H1 (cell line): ENCODE measurements around the gene PDXP. TPM values are rescaled to one million over a fixed set of nuclear protein-coding genes. Genes with fewer than 3 reads are reported as not detected.

Source experiments
- CTCF ChIA-PET: fragments of 300-600 bp; sonication (Branson Sonifier 250); formaldehyde crosslinking; loops from one replicate; lab custom pipeline; 2021; ENCODE audit not compliant: partially characterized antibody; lab: Charles Lee
- POLR2A ChIA-PET: fragments of 300-600 bp; sonication (Branson Sonifier 250); formaldehyde crosslinking; loops from one replicate; lab custom pipeline; 2021; ENCODE audit warnings: inconsistent platforms; ENCODE audit not compliant: partially characterized antibody; lab: Charles Lee
- DNase-seq, 2 experiments: peaks; one replicate each; pipeline versions ENCODE4 v3.0.0 to v3.0.0-alpha.2; 2010 to 2022; ENCODE audit warnings: low spot score in 2 of 2, low read depth in 1 of 2, mixed read lengths in 1 of 2
- FAIRE-seq: peaks from 2 replicates; lab custom pipeline; 2011; peaks lifted over from hg19 to GRCh38; lab: Jason Lieb, UNC
- H2AFZ ChIP-seq: 2 replicates; pipeline ENCODE4 v1.8.1; 2012; ENCODE audit warnings: low read length, inconsistent platforms
- H2AK5ac ChIP-seq: 2 replicates; pipeline ENCODE4 v1.6.1; 2013; ENCODE audit warnings: low read depth, low read length
- H2BK120ac ChIP-seq: replicated peaks from 2 replicates; pipeline ENCODE3; 2013; ENCODE audit warnings: low read depth, low read length, inconsistent platforms
- H2BK12ac ChIP-seq: 2 replicates; pipeline ENCODE4 v1.6.1; 2013; ENCODE audit warnings: low read depth, low read length
- H2BK15ac ChIP-seq: 2 replicates; pipeline ENCODE4 v1.6.1; 2013; ENCODE audit warnings: low read length
- H2BK20ac ChIP-seq: 2 replicates; pipeline ENCODE4 v1.6.1; 2013; ENCODE audit warnings: low read length
- H2BK5ac ChIP-seq: 2 replicates; pipeline ENCODE4 v1.6.1; 2013; ENCODE audit warnings: low read depth, low read length
- H3K14ac ChIP-seq: 2 replicates; pipeline ENCODE4 v1.6.1; 2013; ENCODE audit warnings: inconsistent platforms; ENCODE audit not compliant: insufficient read length
- H3K18ac ChIP-seq: 2 replicates; pipeline ENCODE4 v1.6.1; 2013; ENCODE audit warnings: low read length; ENCODE audit errors: extremely low read depth
- H3K23ac ChIP-seq: 2 replicates; pipeline ENCODE4 v1.6.1; 2013; ENCODE audit warnings: inconsistent platforms; ENCODE audit not compliant: insufficient read length
- H3K23me2 ChIP-seq: 2 replicates; pipeline ENCODE4 v1.6.1; 2013; ENCODE audit warnings: low read depth, low read length
- H3K27ac ChIP-seq: 2 replicates; pipeline ENCODE4 v1.6.1; 2011; ENCODE audit warnings: low read depth, low read length, inconsistent platforms
- H3K27me3 ChIP-seq, 4 experiments: replicated peaks in 1 of 4; 1 replicate in 1 of 4; 2 replicates in 3 of 4; pipeline versions ENCODE4 v1.6.1 to v1.8.1; 2011 to 2013; ENCODE audit warnings: low read length in 3 of 4, mild to moderate bottlenecking in 3 of 4, inconsistent platforms in 2 of 4, mixed read lengths in 2 of 4, moderate library complexity in 1 of 4; ENCODE audit not compliant: control insufficient read depth in 3 of 4, insufficient read depth in 3 of 4; ENCODE audit errors: extremely low read depth in 1 of 4
- H3K36me3 ChIP-seq, 4 experiments: 2 replicates each; pipeline versions ENCODE4 v1.6.1 to v1.8.1; 2011 to 2013; ENCODE audit warnings: mild to moderate bottlenecking in 4 of 4, low read length in 3 of 4, moderate library complexity in 2 of 4, control low read depth in 1 of 4, inconsistent platforms in 1 of 4; ENCODE audit not compliant: insufficient read depth in 4 of 4, control insufficient read depth in 2 of 4
- H3K4ac ChIP-seq: replicated peaks from 2 replicates; pipeline ENCODE3; 2013; ENCODE audit warnings: low read length, low read depth, mixed read lengths, inconsistent platforms; ENCODE audit not compliant: insufficient read length
- H3K4me1 ChIP-seq, 4 experiments: replicated peaks in 1 of 4; 1 replicate in 1 of 4; 2 replicates in 3 of 4; pipeline versions ENCODE4 v1.6.1 to v1.8.1; 2011 to 2013; ENCODE audit warnings: low read length in 3 of 4, inconsistent platforms in 2 of 4, mixed read lengths in 1 of 4; ENCODE audit not compliant: insufficient read depth in 4 of 4, control insufficient read depth in 3 of 4
- H3K4me2 ChIP-seq, 2 experiments: 2 replicates each; pipeline versions ENCODE4 v1.6.1 to v1.8.1; 2011 to 2013; ENCODE audit warnings: low read depth in 2 of 2, low read length in 2 of 2, control low read depth in 1 of 2, inconsistent platforms in 1 of 2, mild to moderate bottlenecking in 1 of 2; ENCODE audit not compliant: insufficient read depth in 1 of 2
- H3K4me3 ChIP-seq, 4 experiments: fragments of 200-600, 300-600 bp in 1 of 4; sonication (generic), shearing (Covaris generic), sonication (Bioruptor Twin) in 1 of 4; 2 replicates each; pipeline versions ENCODE4 v1.5.1 to v1.8.1; 2011 to 2016; ENCODE audit warnings: low read length in 4 of 4, low read depth in 3 of 4, control low read depth in 2 of 4, inconsistent platforms in 2 of 4, mild to moderate bottlenecking in 2 of 4, mixed read lengths in 1 of 4, moderate library complexity in 1 of 4; ENCODE audit not compliant: insufficient read depth in 2 of 4; ENCODE audit errors: extremely low read depth in 1 of 4
- H3K56ac ChIP-seq: replicated peaks from 2 replicates; pipeline ENCODE3; 2013; ENCODE audit warnings: low read depth, mild to moderate bottlenecking, mixed read lengths, low read length, inconsistent platforms; ENCODE audit not compliant: insufficient read length
- H3K79me1 ChIP-seq: 2 replicates; pipeline ENCODE4 v1.6.1; 2013; ENCODE audit warnings: low read depth, low read length, control low read depth
- H3K79me2 ChIP-seq, 2 experiments: 2 replicates each; pipeline versions ENCODE4 v1.6.1 to v1.8.1; 2012 to 2013; ENCODE audit warnings: low read length in 2 of 2, mild to moderate bottlenecking in 2 of 2, inconsistent platforms in 1 of 2; ENCODE audit not compliant: insufficient read depth in 2 of 2, control insufficient read depth in 1 of 2
- H3K9ac ChIP-seq, 4 experiments: replicated peaks in 1 of 4; 1 replicate in 1 of 4; 2 replicates in 3 of 4; pipeline versions ENCODE4 v1.6.1 to v1.8.1; 2011 to 2013; ENCODE audit warnings: low read depth in 3 of 4, low read length in 3 of 4, control low read depth in 2 of 4, mild to moderate bottlenecking in 2 of 4, moderate library complexity in 2 of 4, inconsistent platforms in 1 of 4; ENCODE audit errors: extremely low read depth in 1 of 4
- H3K9me3 ChIP-seq, 2 experiments: 2 replicates each; pipeline versions ENCODE4 v1.6.1 to v1.8.1; 2012 to 2013; ENCODE audit warnings: mild to moderate bottlenecking in 2 of 2, moderate library complexity in 2 of 2, control low read depth in 1 of 2, inconsistent platforms in 1 of 2, low read depth in 1 of 2, low read length in 1 of 2, mixed read lengths in 1 of 2; ENCODE audit not compliant: insufficient read depth in 2 of 2
- H4K20me1 ChIP-seq, 2 experiments: replicated peaks in 1 of 2; 2 replicates each; pipeline versions ENCODE3 to v1.8.1; 2011 to 2013; ENCODE audit warnings: inconsistent platforms in 2 of 2, low read length in 2 of 2, mild to moderate bottlenecking in 1 of 2; ENCODE audit not compliant: insufficient read depth in 2 of 2, control insufficient read depth in 1 of 2
- H4K5ac ChIP-seq: 2 replicates; pipeline ENCODE4 v1.6.1; 2013; ENCODE audit warnings: low read length, low read depth, mixed read lengths, inconsistent platforms; ENCODE audit not compliant: insufficient read length
- H4K8ac ChIP-seq: 2 replicates; pipeline ENCODE4 v1.8.0; 2013; ENCODE audit warnings: mild to moderate bottlenecking, moderate library complexity, low read length, inconsistent platforms; ENCODE audit not compliant: insufficient read depth; ENCODE audit errors: extremely low read depth
- H4K91ac ChIP-seq: replicated peaks from 2 replicates; pipeline ENCODE3; 2013; ENCODE audit warnings: low read length, mixed read lengths, inconsistent platforms; ENCODE audit not compliant: insufficient read length
- CTBP2 ChIP-seq: IDR thresholded peaks from 2 replicates; pipeline ENCODE4 v1.7.0; 2011; ENCODE audit warnings: borderline replicate concordance, mild to moderate bottlenecking, moderate library complexity, mixed read lengths, low read length; ENCODE audit not compliant: insufficient read depth, insufficient read length
- E2F6 ChIP-seq: IDR thresholded peaks from 2 replicates; pipeline ENCODE4 v1.6.1; 2012; ENCODE audit warnings: inconsistent platforms
- WGBS, 2 experiments: shearing (Covaris generic) in 1 of 2; methylation state at CpG; one replicate each; pipeline versions ENCODE4 v1.1.6 to v1.1.7; 2013 to 2015; ENCODE audit warnings: low lambda C conversion rate in 2 of 2, mixed read lengths in 2 of 2, inconsistent platforms in 1 of 2, low coverage in 1 of 2, missing lambda C conversion rate in 1 of 2; ENCODE audit not compliant: insufficient replicate concordance in 2 of 2, insufficient coverage in 1 of 2, insufficient read length in 1 of 2; ENCODE audit errors: extremely low coverage in 1 of 2, missing lambda C conversion rate in 1 of 2; 5-methylcytosine and 5-hydroxymethylcytosine counted together
- polyA plus RNA-seq, 7 experiments: library from polyadenylated mRNA; depleted of rRNA in 3 of 7; stranded (reverse) in 5 of 7; unstranded in 2 of 7; fragments of >200 nt in 5 of 7; fragments of 200-250 nt in 2 of 7; gene quantifications; 1 replicate in 5 of 7; 2 replicates in 1 of 7; 4 replicates in 1 of 7; pipeline versions ENCODE4 v1.2.1 to v1.2.3, GENCODE V29; 2011 to 2013; ENCODE audit warnings: missing spikeins in 2 of 7, mixed read lengths in 2 of 7
- total RNA-seq: library from RNA; stranded (reverse); fragmentation: NEBNext Ultra II Directional; extraction: Animal tissue kit (Norgen Biotek cat#: 25700); gene quantifications from 2 replicates; pipeline ENCODE4 v1.2.1, GENCODE V29; 2021

The PDXP gene
- total and polyA plus RNA-seq, 2 of the 8 experiments (the other 6 are each of a cell fraction or from before 2014, with no cell fraction given) = 36.6 to 67.7 TPM

- 87% methylated on average over 5 of the region's 7 CpGs; no CpG with 5 or more reads in 1 of the 2 experiments for WGBS, 2 experiments
Observed at GRCh38 chr22:37619991-37620390, 38.5 kb upstream of the PDXP start.

More at GRCh38 chr22:37619991-37620390, 38.5 kb upstream of the PDXP start:
- H2AFZ ChIP-seq = no peak overlapping the region
- peaks cover 0 to 6% of the 10 kb centered on the region in 2 experiments for H4K20me1 ChIP-seq
- peaks cover 0 to 3% (median 0%) of the 10 kb centered on the region in 4 experiments; a peak in 3 of 7 replicates for H3K4me1 ChIP-seq
- CTCF ChIA-PET = interaction anchor here (1.0 to 7.9 kb wide), 6 partner anchors 13 to 100 kb away, joined by 3 to 49 read pairs (median 6); partner anchors contain the start of gene CARD10
- no peak overlapping the region for H3K9ac ChIP-seq
- no peaks in the 10 kb centered on the region for H3K79me2 ChIP-seq
- FAIRE-seq = no peak
- H2BK20ac ChIP-seq = no peak overlapping the region
- no peak overlapping the region for H2BK12ac ChIP-seq
- no peaks in the 10 kb centered on the region for H3K9me3 ChIP-seq
- H2BK15ac ChIP-seq = no peak overlapping the region
- no peak for TF ChIP-seq E2F6
- no peak for TF ChIP-seq CTBP2
- no peak overlapping the region for H2BK120ac ChIP-seq
- no peak overlapping the region for H3K56ac ChIP-seq
- no peak overlapping the region for H3K14ac ChIP-seq
- no peak overlapping the region for H4K91ac ChIP-seq
- H4K8ac ChIP-seq = no peak overlapping the region
- H3K4me2 ChIP-seq = no peak overlapping the region
- H3K79me1 ChIP-seq = 0 out of 2 replicates have a peak, but pooled peaks cover 2% of the 10 kb centered on the region
- H3K4me3 ChIP-seq = no peak overlapping the region
- no peak overlapping the region for H3K4ac ChIP-seq
- peaks cover 14 to 28% (median 19%) of the 10 kb centered on the region in 4 experiments; a peak in 7 of 8 replicates for H3K36me3 ChIP-seq
- no peak for DNase-seq
- no peak overlapping the region for H3K18ac ChIP-seq
- no peak overlapping the region for H3K27ac ChIP-seq
- no peak overlapping the region for H4K5ac ChIP-seq
- H2AK5ac ChIP-seq = no peak overlapping the region
- POLR2A ChIA-PET = interaction anchor here (1.6 to 7.6 kb wide), 3 partner anchors 9 to 69 kb away, joined by 3 to 63 read pairs (median 14); partner anchors contain the start of gene GGA1
- no peak overlapping the region for H2BK5ac ChIP-seq
- H3K27me3 ChIP-seq = no peaks in the 10 kb centered on the region
- H3K23ac ChIP-seq = no peak overlapping the region
- no peaks in the 10 kb centered on the region for H3K23me2 ChIP-seq
